ENCODE data around the gene PAPPA.

The PAPPA gene

GRCh38 chr9:116422119-116422979, 268.8 kb downstream of the PAPPA start:
- no peak for DNase-seq

DNA sequence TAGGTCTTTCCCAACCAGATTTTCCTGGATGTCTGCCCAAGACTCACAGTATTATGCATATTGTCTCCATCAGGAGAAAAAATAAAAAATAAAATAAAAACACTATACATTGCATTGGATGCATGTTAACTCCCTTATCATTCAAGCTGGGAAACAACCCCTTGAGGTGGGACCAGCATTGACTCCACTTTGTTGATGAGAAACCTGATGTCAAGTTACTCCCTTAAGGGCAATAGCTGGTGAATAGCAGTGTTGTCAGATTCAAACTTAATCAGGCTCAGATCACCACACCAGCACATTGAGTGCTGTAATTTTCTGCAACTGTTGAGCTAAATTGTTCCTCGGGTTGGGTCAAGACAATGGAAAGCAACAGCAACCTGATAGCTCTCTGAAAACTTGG, 269.6 kb downstream of the PAPPA start:
- DNase-seq = no peak

DNA sequence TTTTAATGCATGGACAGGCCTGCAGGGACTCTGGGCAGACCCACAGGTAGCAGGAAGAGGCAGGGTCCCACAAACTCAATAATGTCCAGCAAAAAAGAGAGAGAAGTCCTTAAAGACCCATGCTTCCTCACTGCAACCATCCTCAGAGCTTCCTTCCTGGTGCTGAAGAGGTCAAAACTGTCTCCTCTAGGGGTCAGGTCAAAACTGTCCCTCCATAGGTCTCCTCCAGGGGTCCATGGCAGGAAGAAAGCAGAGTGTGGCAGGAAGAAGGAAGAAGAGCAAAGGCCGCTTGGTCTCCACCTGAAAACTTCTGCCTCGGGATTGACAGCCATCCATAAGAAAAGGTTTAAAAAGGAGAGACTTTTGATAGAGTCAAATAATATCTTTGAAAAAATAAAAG, 271.7 kb downstream of the PAPPA start:
- DNase-seq = no peak

DNA sequence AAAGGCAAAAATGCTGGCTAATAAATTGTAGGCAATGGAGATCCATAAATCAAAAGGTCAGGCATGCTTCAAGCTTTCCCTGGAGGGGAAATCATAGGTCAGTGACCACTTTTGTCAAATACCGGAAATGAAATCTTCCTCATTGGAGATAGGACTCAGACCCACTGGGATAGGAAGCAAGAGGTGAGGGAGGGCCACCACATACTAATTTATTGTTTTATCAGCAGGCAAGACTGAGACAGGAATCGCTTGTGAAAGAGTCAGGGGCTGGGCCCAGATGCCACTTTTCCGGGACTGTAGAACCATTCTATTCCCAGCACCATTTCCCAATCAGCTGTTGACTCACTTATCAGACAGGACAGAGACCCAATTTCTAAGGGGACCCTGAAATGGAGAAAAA, 277.3 kb downstream of the PAPPA start:
- DNase-seq = no peak

- no peak for DNase-seq
These were observed 278.5 kb downstream of the PAPPA start for GRCh38 chr9:116432051-116432450.

DNA sequence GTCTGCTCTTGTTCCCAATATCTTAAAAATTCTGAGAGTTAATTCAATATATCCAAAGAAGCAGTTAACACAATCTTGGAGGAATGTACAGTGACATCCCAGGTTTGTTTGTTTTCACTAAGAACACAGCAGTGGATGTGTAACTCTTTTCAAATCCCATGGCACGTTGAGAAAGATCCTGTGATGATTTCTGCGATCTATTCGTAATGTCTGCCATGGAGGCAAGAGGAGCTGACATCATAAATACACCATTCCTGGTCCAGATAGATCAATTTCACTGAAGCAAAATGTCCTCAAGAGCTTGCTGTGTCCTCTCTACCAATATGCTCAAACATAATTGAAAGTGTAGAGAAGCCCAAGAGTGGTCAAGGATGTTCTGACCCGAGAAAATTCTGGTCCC, 280.7 kb downstream of the PAPPA start:
- no peak for DNase-seq

DNA sequence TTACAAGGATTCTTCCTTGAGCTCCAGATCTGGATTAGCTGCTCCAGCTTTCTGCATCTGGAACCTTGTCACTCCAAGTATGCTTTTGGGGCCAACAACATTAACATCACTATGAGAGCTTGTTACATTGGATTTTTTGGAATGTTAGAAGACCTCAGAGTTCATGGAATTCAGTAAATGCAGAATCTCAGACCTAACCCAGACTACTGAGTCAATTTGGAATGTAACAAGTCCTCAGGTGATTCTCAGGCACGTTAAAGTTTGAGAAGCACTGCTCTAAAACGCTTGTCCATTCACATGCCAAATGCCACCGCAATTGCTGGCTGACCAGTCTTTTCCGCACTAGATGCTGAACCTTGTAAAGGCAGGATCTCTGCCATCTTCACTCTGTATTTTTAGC, 282.1 kb downstream of the PAPPA start:
- peak; percentile 30 for DNase-seq

- DNase-seq = no peak
These were observed 282.5 kb downstream of the PAPPA start for GRCh38 chr9:116436121-116436520.

DNA sequence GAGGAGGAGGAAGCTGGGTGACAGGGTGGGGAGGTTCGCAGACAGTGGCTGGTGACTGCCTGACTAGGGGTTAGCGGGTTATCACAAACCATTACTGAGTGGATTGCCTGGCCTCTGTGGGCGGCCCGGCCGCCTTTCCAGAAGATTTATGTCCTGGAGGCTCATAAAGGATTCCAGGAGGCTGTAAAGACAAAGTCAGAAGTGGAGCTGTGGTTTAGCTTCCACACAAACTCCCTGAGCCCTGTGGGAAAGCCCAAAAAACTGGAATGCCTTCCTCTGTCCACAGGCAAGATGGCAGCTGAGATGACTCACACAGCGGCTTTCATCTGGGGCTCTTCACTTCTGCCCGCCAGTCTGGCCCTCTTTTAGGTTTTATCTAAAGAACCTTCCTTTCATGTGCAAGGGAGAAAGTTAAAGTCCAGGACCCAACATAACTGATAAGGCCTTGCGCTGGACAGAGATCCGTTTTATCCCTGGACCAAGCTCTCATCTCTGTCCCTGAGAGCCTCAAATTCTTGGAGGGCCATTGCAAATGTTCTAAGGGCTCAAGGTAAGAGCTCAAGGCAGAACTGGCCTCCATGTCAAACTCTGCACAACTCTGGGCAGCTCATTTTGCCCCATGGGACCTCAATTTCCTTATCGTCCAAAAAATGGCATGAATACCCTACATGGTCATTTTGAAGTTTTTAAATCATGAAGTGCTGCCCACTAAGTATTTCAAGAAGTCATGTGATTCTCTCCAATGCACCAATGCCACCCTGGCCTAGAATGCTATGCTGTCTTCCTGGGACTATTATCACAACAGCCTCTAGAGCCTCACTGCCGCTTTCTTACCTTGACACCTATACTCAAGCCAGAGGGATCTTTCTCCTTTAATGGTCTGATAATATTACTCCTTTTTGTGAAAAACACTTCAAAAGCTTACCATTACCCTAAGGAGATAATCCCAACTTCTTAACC, 284.1 kb downstream of the PAPPA start:
- no peak for DNase-seq

- DNase-seq = no peak
These were observed 288.9 kb downstream of the PAPPA start for GRCh38 chr9:116442528-116442927.

GRCh38 chr9:116447934-116448333, 294.3 kb downstream of the PAPPA start:
- DNase-seq = peak; percentile 66

GRCh38 chr9:116448431-116448830, 294.8 kb downstream of the PAPPA start:
- no peak for DNase-seq

GRCh38 chr9:116449949-116450348, 296.4 kb downstream of the PAPPA start:
- DNase-seq = no peak

DNA sequence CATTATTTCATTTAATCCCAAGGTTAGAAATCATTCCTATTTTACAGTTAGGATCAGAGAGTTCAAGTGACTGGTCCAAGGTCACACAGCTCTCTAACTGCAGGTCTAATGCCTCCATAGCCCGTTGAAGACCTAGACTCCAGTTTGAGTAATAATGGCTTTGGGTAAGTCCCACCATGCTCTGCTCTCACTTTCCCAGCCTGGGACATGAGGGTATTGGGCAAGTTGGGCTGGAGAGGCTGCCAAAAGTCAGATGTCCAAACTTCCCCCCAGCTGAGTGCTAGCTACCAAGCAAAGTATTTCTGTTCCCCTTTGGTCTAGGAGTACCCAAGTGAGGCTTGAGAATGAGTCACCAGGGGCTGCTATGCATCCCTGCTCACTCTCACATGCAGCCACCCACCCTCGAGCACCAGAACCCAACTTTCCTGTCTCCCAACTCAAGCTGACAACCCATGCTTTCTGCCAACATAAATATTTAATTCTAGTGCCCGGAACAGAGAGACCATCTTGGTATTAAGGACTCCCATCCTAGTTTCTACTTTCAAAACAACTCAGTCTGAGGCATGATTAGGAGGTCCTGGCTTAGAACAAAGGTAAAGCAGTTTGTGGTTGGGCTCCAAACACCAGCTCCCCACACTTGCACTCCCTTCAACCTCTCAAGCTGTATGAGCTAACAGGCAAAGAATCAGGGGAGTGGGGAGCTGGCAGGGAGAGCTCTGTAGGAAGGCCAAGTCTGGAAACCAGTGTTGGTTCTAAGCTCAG, 297.0 kb downstream of the PAPPA start:
- peak; percentile 87 for DNase-seq

DNA sequence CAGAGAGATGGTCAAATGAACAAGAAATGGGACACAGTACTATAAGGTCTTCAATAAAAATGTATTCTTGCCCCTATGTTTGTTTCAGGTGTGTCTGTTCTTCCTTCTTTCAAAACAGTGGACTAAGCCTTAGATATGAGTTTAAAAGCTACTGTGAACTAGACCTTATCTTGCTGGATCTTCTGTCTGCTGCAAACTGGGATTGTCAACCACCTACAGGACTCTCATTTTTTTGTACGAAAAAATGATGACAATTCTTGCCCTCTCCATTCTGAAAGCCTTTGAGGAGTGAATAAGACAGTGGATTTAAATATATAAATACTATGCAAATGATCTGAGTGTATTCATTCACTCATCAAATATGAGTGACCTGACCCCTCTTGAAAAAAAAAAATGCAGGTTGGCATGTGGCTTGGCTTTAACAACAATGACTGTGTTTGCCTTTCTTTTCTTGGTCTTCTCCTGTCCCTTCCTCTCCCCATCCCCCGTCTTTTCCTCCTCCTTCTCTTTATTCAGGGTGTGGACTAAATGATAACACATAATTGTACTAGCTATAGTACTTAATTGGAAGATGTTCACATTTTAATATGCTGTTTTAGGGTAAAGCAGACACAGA, 298.0 kb downstream of the PAPPA start:
- DNase-seq = no peak
